Activated B cell treated with CpG ODN at 0.5 μM for 24 hours (primary cell): ENCODE measurements around the gene NLK. TPM values are rescaled to one million over a fixed set of nuclear protein-coding genes. Genes with fewer than 3 reads are reported as not detected.

Experiments
- ATAC-seq: fragments of 200-7000 bp; cut with Tn5 transposase; one replicate; pipeline ENCODE4 v1.10.0; 2021; ENCODE audit warnings: low read depth, mild to moderate bottlenecking, moderate library complexity
- CTCF ChIA-PET: fragments of 350-600 bp; sonication (Branson Sonifier 250); formaldehyde crosslinking; loops from one replicate; lab custom pipeline; 2021; ENCODE audit warnings: antibody characterized with exemption; lab: Charles Lee
- POLR2A ChIA-PET: fragments of 350-600 bp; sonication (Branson Sonifier 250); formaldehyde crosslinking; loops from one replicate; lab custom pipeline; 2021; ENCODE audit warnings: antibody characterized with exemption; lab: Charles Lee
- DNase-seq: peaks from one replicate; pipeline ENCODE4 v3.0.0; 2022
- H3K27ac Mint-ChIP-seq: one replicate; pipeline ENCODE4 v1.8.0; 2020; ENCODE audit warnings: mixed read lengths
- H3K27me3 Mint-ChIP-seq: one replicate; pipeline ENCODE4 v1.8.0; 2021; ENCODE audit warnings: mixed read lengths
- H3K36me3 Mint-ChIP-seq: one replicate; pipeline ENCODE4 v1.8.0; 2021; ENCODE audit warnings: low read depth, mixed read lengths
- H3K4me1 Mint-ChIP-seq: one replicate; pipeline ENCODE4 v1.8.0; 2021; ENCODE audit warnings: mixed read lengths
- H3K4me3 Mint-ChIP-seq: one replicate; pipeline ENCODE4 v1.8.0; 2020; ENCODE audit warnings: mild to moderate bottlenecking, mixed read lengths
- H3K9me3 Mint-ChIP-seq: one replicate; pipeline ENCODE4 v1.8.0; 2020; ENCODE audit warnings: mixed read lengths
- intact Hi-C: fragments of 100-400 bp; cut with micrococcal nuclease; formaldehyde crosslinking; loops from one replicate; pipeline ENCODE4 v1.15.1; 2024
- total RNA-seq: library from RNA; stranded (reverse); gene quantifications from 2 replicates; pipeline ENCODE4 v1.2.3, GENCODE V29; 2022
- TF ChIP-seq, protein P1 (sequence below): fragments of 200-600 bp; IDR thresholded peaks from one replicate; pipeline ENCODE4 v1.8.0; 2022; ENCODE audit warnings: antibody characterized with exemption, mild to moderate bottlenecking

Gene NLK
- total RNA-seq, 1 donor from 2014 or later, result 24.6 TPM

DNA sequence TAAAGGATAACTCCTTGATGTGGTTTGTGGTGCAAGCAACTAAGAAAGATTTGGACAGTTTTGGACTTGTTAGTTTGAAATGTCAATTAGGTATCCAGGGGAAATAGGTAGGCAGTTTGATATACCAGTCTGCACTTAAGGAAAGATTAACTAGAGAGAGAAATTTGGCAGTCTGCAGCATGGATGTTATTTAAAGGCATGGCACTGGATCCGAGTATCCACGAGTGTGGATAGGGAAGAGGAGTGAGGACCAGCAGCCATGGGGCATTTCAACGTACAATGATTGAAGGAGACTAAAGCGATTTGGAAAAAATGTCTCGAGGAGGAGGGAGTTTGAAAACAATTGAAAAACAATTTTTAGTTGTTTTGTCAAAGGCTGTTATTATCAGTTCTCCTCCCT is 117.4 kb downstream of the NLK start:
- TF ChIP-seq, protein P1, sequence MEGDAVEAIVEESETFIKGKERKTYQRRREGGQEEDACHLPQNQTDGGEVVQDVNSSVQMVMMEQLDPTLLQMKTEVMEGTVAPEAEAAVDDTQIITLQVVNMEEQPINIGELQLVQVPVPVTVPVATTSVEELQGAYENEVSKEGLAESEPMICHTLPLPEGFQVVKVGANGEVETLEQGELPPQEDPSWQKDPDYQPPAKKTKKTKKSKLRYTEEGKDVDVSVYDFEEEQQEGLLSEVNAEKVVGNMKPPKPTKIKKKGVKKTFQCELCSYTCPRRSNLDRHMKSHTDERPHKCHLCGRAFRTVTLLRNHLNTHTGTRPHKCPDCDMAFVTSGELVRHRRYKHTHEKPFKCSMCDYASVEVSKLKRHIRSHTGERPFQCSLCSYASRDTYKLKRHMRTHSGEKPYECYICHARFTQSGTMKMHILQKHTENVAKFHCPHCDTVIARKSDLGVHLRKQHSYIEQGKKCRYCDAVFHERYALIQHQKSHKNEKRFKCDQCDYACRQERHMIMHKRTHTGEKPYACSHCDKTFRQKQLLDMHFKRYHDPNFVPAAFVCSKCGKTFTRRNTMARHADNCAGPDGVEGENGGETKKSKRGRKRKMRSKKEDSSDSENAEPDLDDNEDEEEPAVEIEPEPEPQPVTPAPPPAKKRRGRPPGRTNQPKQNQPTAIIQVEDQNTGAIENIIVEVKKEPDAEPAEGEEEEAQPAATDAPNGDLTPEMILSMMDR, result no peak
- no peak overlapping the region for H3K27ac Mint-ChIP-seq
- POLR2A ChIA-PET, result no interaction called here

DNA sequence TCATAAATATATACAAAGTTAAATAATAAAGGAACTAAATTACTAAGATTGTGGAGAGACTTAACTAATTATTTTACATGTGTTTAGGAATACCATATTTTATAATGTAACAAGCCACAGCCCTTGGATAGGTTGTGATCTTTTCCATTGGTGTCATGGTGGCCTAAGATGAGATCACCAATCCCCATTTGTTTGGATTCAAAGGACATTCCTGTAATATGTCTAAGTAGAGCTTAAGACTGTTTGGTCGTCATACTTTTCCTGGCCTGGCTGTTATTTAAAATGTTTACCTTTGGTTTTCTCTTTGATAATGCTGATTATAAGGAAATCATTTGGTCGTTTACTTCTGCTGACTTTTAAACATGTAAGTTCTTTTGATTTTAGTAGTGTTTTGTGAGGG is 118.1 kb downstream of the NLK start:
- Mint-ChIP-seq H3K4me1 (peaks cover 2% of the 10 kb centered on the region), H3K27ac (no peak overlapping the region), H3K9me3 (no peaks in the 10 kb centered on the region), H3K4me3 (no peak overlapping the region), H3K27me3 (no peaks in the 10 kb centered on the region), H3K36me3 (peaks cover 9% of the 10 kb centered on the region)
- TF ChIP-seq, protein P1, result no peak
- DNase-seq (no peak), ATAC-seq (no peak)
- ChIA-PET POLR2A (no interaction called here), CTCF (no interaction called here)
- intact Hi-C loops, result no loop called here

More for the DNA sequence above, 117.4 kb downstream of the NLK start:
- CTCF ChIA-PET, result no interaction called here
- H3K27me3 Mint-ChIP-seq, result no peaks in the 10 kb centered on the region
- ATAC-seq (no peak), DNase-seq (no peak)
- H3K4me3 Mint-ChIP-seq, result no peak overlapping the region
- no peaks in the 10 kb centered on the region for H3K9me3 Mint-ChIP-seq
- peaks cover 5% of the 10 kb centered on the region for H3K36me3 Mint-ChIP-seq
- intact Hi-C loops, result no loop called here
- peaks cover 2% of the 10 kb centered on the region for H3K4me1 Mint-ChIP-seq

DNA sequence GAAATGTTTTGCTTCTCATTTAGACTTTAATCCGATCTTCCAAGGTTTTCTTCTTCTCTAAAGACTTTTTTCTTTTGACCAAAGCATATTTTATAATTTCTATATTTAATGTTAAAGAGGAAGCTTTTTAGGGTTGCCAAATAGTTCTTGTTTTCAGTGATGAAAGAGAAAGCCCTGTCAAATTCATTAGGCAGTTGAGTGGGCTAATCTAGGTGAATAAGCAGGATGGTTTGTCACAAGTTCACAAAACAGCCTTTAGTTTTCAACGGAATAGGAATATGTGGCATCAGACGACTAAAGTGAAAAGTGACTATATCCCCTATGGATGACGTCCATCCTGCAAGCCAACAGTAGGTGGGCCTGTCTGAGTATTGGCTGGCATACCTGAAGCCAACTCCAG is 118.8 kb downstream of the NLK start:
- ChIA-PET POLR2A (no interaction called here), CTCF (no interaction called here)
- Mint-ChIP-seq H3K27ac (no peak overlapping the region), H3K4me1 (peaks cover 2% of the 10 kb centered on the region), H3K36me3 (peaks cover 12% of the 10 kb centered on the region), H3K4me3 (no peak overlapping the region), H3K9me3 (no peaks in the 10 kb centered on the region), H3K27me3 (no peaks in the 10 kb centered on the region)
- intact Hi-C loops, result no loop called here
- no peak for DNase-seq
- TF ChIP-seq, protein P1, result no peak
- no peak for ATAC-seq

DNA sequence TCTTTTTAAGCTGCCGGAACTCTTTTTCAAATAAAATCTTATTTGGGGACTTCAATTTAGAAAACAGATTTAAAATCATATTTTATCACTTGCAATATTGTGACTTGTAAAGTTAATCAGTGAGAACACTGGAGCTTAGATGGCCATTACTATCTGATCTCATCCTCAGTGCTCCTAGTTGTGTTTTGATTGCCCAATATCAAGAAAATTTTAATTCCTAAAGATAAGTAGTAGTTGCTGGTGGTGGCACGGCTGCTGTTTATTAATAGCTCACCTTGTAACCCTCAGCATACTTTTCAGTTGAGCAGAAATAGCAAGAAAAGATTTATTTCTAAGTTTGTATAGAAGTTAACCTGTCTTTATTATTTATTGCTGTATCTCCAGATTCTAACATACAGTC is 124.0 kb downstream of the NLK start:
- CTCF ChIA-PET, result no interaction called here
- no peak for ATAC-seq
- Mint-ChIP-seq H3K27ac (no peak overlapping the region), H3K4me3 (no peak overlapping the region), H3K4me1 (peaks cover 2% of the 10 kb centered on the region), H3K9me3 (no peaks in the 10 kb centered on the region), H3K36me3 (peaks cover 41% of the 10 kb centered on the region), H3K27me3 (no peaks in the 10 kb centered on the region)
- TF ChIP-seq, protein P1, result no peak
- POLR2A ChIA-PET, result no interaction called here
- no peak for DNase-seq
- intact Hi-C loops, result no loop called here

DNA sequence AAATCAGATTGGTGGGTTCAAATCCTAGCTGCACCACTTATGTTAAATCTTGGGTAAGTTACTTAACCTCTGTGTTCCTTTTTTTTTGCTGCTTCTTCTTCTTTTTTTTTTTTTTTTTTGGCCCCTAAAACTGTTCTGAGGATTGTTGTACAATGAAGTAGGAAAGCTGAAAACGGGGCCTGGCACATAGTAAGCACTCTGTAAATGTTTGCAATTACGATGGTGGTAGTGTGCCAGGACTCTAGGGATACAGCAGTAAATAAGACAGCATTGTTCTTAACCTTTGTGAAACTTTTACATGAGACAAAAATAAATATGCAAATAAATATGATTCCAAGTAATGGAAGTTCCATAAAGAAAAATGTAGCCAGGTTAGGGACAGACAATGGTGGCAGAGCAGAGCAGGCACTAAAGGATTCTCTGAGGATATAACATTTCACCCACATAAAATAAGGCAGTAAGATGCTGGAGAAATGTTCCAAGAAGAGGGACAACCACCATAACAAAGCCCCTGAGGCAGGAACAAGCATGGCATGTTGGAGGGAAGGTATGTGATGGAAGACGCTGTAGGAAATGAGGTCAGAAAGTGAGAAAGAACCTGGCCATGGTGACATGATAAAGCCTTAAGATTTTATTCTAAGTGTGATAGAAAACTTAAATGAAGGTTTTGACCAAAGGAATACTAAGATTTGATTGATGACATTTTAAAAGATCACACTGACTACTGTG is 127.3 kb downstream of the NLK start:
- DNase-seq (no peak), ATAC-seq (no peak)
- ChIA-PET CTCF (no interaction called here), POLR2A (no interaction called here)
- peaks cover 58% of the 10 kb centered on the region for H3K36me3 Mint-ChIP-seq
- TF ChIP-seq, protein P1, result no peak
- H3K9me3 Mint-ChIP-seq, result no peaks in the 10 kb centered on the region
- no peak overlapping the region for H3K27ac Mint-ChIP-seq
- H3K4me1 Mint-ChIP-seq, result peaks cover 12% of the 10 kb centered on the region
- H3K4me3 Mint-ChIP-seq, result no peak overlapping the region
- intact Hi-C loops, result no loop called here
- H3K27me3 Mint-ChIP-seq, result no peaks in the 10 kb centered on the region
